Central memory CD4-positive, alpha-beta T cell (primary cell): ENCODE measurements around the gene CTSO.
"Not testable (repeated sequence)": the region's sequence is repeated elsewhere in the genome, so short reads cannot be mapped to it uniquely, and the experiment has no call there.

ENCODE experiments used
- DNase-seq: peaks from one replicate; pipeline ENCODE4 v3.0.0; 2022

Gene CTSO

DNA sequence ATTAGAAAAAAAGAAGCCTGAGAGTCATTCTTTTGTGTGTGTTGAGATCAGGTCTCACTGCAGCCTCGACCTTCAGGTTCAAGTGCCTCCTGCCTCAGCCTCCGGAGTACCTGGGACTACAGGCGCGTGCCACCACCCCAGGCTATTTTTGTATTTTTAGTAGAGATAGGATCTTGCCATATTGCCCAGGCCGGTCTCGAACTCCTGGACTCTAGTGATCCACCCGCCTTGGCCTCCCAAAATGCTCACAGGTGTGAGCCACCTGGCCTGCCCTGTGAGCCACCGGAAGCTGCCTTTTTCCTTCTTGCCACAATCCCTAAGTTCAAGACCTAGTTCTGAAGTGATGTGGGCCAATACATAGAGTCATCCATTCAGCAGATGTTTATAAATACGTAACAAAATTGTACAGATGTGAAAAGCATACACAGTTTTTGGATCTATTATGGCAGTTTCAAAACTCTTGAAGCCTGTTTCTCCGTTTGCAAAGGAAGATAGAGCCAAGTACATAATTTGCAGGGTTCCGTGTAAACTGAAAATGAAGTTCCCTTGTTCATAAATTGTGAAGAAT lies 536 bp upstream of the CTSO start:
- DNase-seq = no peak

DNA sequence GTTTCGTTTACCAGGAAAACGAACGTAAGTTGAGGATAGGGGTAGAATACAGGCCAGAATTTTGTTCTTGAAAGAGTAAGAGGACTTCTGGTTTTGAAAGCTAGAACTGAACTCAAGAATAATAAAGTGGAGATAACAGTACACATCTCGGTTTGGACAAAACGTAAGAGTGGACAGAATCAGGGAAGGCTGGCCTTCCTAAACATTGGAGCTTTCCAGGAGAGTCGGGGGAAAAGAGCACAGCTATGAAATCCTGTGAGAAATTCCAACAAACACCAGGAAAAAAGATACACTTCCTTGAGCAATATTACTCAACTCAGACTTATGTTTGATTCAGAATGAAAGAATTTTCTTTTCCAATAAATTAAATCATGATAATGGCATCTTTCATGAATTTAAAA lies 1.2 kb downstream of the CTSO start:
- no peak for DNase-seq

DNA sequence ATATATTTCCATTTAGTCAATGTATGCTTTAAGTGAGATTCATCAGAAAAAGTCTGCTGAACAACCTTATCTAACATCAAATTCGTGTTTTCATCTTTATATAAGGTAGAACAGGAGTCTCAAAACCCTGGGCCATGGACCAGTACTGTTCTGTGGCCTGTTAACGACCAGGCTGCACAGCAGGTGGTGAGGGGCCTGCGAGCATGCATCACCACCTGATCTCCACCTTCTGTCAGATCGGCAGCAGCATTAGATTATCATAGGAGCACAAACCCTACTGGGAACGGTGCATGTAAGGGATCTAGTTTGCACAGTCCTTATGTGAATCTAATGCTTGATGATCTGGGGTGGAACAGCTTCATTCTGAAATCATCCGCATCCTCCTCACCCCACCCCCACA lies 3.2 kb downstream of the CTSO start:
- DNase-seq = no peak

DNA sequence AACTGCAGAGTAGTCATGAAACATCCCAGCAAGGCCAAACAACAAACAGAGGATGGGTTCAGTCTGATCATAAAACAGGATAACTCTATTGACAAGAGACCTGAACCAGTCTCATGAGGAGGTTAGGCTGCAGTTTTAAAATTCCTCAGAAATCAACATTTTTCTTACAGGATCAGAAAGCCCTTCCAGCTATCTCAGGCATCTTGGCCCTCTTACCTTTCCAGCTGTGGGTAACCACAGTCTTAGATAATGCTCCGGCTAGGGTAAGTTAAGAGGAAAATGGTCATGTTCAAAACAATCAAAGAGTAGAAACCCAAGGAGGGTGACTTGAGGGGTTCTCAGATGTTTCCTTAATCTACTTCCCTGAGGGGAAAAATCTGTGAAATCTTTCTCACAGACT lies 5.1 kb downstream of the CTSO start:
- DNase-seq = no peak

DNA sequence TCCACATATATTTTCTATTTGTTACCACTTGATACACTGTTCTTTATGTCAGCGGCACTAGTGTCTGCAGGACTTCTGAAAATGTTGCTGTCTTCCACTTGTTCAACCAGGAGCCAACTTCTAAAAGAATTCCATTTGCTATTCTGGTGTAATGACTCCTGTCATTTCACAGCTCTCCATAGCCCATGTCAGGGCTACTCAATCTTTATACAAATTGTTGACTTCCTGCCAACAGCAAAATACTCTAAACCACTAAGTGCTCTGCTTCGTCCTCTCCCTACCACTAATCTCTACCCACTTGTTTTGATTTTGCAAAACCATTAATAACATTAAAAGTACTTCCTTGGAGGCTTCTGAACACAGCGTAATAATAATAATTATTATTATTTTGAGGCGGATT lies 7.2 kb downstream of the CTSO start:
- no peak for DNase-seq

DNA sequence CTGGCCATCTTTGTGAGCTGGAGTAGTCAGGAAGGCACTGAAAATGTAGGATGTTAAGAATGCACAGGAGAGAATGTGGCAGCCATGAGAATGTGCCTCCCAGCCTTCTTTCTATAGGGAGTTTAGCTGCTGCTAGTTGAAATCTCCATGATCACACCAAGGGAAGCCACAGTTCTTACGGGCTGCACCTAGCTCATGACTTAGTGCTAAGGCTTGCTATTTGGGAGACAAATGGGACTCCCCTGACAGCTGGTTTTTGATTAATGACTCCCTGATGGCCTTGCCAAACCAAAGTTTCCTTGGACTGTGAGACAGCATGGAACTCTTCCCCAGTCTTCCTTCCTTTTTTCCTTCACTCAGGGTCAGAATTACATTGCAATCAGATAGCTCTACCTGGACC lies 9.2 kb downstream of the CTSO start:
- DNase-seq = no peak

DNA sequence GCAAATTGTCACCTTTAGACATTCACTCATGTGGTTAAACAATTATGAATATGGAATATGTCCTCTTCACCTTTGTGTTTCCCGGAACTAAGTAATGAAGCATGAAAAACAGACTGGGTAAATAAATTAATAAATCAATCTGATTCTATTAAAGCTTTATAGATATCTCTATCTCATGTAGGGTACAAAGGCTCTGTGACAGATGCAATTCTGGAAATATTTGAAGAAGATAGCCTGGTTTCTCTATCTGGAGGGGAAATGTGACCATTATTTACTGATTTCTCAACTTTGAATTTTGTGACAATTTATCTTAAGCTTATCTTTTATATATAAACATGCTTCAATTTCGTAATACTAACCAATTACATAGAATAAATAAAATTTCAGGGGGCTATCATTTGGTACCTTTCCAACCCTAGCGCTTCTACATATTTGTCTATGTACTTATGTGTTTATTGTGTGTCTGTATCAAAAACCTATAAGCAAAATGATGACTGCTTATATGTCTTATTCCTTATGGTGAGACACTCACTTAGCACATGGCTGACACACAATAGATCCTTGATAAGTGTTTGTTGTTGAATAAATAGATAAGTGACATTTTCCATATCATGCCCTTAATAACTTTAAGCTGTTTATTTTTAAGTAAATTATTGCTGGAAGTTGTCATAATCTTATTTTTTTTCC lies 9.9 kb downstream of the CTSO start:
- DNase-seq = no peak

DNA sequence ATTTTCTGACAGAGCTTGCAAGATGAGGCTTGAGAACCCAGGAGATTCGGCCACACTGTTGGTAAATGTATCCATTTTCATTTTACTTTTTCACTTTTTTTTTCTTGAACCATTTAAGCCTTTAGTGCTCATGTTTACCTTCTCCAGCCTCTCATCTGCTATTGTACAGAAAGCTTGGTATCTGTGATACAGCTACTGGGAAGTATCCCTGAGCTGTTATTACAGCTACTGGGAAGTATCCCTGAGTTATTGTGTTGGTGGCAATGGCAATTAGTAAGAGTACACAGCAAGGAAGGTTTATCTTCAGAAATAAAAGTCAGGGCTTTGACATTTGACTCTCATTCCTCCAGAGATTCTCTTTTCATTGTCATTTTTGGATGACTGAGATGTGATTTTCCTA lies 11.8 kb downstream of the CTSO start:
- DNase-seq = no peak

DNA sequence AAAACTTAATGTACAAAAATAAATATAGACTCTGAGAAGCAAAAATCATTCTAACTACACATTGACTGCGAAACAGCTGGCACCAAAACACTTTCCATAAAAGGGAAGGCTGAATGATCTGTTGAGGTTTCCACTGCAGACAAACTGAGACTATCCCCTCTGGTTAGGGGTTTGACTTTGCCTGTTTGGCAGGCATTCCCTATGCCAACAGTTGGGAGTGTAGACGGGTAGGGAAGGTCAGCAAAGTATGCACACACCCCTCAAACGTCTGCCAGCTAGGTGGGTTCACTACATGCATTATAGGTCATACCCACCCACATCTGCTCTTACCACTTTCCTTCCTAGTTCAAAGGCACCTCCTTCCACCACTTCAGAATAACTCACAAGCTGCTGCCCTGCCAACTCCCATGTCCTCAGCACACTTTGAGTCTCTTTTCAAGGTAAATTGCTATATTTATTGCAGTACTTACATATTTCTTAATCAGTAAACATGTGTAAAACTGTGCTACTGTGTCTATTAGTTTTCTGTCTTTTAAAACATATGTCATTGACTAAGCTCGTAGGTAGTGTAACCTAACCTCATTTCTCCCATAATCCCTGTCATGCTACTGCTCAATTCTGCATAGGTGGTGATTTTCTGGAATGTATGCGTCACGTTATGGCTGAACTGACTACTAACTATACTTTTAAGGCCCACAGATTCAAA lies 12.4 kb downstream of the CTSO start:
- no peak for DNase-seq

DNA sequence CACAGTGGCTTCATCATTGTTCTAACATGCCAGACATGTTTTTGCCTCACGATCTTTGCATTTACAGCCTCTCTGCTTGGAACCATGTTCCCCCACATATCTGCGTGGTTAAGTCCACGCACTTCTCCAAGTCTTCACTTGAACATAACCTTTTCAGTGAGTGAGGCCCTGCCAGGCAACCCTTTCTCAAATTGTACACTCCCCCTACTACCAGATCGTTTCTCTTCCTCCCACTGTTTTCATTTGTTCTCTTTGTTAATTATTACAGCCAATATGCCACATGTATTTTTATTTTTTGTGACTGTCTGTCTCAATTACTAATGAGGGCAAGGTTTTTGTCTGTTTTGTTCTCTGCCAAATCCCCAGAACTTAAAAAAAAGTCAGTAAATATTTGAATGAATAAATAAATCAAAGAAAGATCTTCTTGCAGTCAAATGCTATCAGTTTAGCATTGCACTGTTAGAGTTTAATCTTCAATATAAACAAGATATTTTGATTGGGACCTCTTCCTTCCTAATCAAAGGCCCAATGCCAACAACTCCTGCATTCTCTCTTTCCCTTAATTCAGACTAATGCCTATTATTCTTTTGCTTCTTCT lies 18.2 kb downstream of the CTSO start:
- DNase-seq = no peak

DNA sequence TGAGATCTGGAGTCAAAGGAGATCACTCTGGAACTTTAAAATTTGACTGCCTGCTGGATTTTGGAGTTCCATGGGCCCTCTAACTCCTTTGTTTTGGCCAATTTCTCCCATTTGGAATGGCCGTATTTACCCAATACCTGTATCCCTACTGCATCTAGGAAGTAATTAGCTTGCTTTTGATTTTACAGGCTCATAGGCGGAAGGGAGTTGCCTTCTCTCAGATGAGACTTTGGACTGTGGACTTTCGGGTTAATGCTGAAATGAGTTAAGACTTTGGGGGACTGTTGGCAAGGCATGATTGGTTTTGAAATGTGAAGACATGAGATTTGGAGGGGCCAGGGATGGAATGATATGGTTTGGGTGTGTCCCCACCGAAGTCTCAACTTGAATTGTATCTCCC lies 19.0 kb downstream of the CTSO start:
- DNase-seq = not testable (repeated sequence)

DNA sequence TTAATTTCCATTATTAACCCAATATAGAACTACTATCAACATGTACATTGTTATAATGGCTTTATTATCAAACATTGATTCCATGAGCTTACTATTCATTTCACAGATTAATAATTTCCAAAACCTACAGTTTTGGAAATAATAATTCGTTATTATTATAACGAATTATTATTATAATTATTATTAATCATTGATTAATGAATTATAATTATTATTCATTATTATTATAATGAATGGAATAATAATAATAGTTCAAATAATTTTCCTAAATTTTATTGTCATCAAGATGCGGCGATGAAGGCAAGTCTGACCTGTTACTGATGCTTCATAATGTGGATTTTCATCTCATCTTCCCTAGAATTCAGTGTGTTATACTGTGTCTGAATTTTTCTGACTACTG lies 22.0 kb downstream of the CTSO start:
- no peak for DNase-seq

DNA sequence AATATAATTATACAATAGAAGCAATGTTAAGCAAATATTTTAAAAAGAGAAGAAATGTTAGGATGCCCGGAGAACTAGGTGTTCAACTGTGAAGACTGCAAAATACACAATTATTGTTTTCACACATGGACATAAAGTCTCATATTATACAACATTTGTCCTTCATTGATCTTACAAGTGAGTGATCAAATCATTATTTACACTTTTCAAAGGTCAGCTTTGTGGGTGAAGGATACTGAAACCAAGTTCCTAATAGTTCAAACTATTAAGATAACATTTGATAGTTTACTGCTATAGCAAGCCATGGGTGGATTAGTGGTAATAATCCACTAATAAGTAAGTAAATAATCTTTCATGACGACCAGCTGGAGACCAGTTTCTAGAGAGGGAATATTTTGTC lies 23.3 kb downstream of the CTSO start:
- DNase-seq = no peak

DNA sequence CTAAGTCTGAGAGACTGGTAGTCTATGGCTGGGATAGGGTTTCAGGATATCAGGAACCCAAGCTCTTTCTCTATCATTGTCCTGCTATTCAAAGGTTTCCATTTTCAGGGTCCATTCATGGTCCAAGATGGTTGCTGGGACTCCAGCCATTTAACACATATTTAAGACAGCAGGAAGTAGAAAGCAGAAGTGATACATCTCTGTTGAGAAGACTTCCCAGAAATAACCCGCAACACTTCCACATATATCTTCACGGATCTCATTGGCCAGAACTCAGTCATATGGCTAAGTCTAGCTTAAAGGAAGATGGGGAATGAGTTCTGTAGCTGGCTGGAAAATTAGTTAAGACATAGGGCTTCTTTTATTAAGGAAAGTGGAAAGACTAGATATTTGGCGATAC lies 23.8 kb downstream of the CTSO start:
- no peak for DNase-seq

DNA sequence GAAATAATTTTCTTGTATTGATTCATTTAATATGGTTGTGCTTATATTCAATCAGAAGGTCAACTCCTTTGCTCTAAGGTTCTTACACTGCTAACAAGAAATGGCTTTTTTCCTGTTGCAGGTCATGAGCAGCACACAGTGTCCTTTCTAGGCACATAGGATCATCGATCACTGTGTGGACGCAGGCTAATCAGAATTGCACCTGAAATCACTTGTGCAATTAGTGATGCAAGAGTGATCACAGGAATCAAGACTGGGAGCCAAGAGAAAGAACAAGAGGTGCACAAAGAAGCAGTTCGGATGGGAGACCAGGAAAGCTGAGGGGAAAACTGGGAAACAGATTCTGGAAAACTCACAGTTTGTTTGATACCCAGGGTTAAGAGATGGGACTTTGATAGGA lies 29.0 kb downstream of the CTSO start:
- DNase-seq = no peak

DNA sequence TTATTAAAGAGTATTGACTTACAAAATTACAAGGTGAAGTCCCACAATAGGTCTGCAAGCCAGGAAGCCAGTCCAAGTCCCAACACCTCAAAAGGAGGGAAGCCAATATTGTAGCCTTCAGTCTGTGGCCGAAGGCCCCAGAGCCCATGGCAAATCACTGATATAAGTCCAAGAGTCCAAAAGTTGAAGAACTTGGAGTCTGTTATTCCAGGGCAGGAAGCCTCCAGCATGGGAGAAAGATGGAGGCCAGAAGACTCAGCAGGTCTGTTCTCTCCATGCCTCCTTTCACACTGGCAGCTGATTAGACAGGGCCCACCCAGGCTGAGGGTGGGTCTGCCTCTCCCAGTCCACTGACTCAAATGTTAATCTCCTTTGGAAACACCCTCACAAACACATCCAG lies 32.1 kb downstream of the CTSO start:
- DNase-seq = no peak

DNA sequence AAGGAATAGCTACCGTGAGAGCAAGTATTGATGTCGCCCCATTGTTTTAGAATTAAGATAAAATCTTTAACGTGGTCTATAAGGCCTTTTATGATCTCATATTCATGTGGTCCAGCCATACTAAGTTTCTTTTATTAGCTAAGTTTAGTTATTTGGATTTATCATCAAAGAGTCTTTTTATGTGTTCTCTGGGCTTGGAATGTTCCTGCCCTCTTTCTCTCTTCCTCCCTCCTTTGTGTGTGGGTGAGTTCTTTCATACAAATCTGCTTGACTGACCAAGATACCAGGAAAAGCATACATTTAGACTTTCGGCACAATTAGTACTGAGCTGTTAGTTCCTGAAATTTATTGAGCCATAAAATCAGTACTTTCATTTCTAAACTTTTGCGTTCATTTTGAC lies 38.9 kb downstream of the CTSO start:
- DNase-seq = no peak

DNA sequence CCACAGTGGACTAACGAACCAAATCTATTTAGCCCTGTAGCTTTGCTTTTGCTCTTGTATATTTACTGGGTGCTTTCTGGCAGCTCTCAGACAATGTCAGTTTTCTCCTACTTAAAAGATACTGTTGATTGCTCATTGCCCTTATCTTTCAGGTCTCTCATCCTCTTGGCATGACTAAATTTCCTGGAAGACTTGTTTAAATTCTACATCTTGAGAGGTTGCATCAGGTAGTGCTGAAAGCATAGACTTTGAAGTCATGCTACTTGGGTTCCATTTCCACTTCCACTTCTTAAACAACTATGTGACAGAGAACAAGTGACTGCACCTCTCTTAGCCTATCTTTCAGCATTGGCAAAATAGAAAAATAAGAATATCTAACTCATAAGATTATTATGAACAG lies 41.8 kb downstream of the CTSO start:
- DNase-seq = no peak

DNA sequence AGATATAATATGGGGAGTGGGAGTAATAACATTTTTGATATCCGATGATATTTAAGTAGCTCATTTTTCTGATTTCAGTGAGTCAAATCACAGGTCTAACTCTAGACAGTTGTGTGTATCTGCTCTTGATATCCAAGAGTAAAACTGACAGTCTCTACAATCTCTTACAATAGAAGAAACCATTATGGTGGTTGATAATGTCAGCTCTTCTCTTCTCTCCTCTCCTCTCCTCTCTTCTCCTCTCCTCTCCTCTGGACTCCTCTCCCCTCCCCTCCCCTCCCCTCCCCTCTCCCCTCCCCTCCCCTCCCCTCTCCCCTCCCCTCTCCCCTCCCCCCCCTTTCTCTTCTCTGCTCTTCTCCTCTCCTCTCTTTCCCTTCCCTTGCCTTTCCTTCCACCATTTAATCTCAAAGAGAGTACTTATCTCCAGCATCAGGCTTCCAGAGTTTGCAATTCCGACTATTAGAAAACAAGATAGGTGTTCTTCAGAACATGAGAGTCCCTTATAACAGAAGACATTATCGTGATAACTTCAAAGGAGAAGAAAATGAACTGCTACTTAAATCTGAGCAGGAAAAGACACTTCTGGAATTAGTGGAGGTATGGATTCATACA lies 43.9 kb downstream of the CTSO start:
- DNase-seq = no peak

DNA sequence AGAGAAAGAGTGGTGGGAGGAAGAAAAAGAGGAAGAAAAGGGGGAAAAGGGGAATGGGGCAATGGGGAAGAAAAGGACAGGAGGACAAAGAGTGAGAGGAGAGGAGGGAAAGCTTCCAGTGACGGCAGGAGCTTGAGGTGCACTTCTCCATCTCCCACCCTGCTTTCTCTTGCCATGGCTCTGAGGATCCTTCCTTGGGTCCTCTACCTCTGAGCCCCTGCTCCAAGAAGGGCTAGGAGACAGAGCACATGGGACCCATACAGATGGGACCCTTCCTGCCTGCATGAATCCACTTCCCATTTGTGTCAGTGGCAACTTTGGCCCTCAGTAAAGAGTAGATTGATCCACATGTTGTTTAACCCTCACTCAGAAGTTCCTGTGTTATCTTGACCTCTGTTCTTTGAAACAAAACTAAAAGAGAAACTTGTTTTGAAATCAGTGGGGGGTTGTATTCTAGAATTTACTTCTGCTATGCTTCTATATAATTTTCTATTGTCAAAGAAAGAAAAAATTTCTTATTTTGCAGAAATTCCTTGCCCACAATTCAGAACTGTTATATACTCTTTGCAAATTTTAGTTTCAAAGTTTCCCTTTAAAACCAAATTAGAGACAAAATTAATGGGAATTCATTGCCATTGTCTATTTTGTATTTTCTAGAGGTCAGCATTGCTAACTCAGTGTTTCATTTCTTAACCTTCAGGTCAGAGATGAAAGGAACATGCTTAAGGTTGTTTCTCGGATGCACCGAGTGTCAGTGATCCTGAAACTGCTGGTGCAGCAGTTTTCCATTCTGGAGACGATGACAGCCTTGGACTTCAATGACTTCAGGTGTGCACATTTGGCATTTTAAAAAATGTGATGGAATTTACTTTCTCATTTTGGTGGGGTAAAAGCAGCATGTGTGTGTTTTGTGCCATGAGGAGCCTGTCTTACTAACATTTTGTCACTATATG lies 45.2 kb downstream of the CTSO start:
- no peak for DNase-seq

DNA sequence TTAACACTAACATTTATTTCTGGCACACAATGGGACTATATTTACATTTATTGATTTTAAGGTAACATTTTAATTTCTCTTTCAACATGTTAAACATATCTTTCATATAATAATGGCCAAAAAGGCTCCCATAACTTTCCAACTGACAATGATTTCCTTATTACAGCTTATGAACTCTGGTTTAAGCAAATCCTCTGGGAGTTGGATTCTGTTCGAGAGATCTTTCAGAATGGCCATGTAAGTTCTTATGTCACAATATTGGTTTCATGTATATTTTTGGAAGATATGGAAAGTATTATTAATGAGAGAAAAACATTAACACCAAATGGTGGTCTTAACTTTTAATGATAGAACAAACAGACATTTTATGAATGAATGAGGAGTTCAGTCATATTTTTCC lies 46.1 kb downstream of the CTSO start:
- no peak for DNase-seq

DNA sequence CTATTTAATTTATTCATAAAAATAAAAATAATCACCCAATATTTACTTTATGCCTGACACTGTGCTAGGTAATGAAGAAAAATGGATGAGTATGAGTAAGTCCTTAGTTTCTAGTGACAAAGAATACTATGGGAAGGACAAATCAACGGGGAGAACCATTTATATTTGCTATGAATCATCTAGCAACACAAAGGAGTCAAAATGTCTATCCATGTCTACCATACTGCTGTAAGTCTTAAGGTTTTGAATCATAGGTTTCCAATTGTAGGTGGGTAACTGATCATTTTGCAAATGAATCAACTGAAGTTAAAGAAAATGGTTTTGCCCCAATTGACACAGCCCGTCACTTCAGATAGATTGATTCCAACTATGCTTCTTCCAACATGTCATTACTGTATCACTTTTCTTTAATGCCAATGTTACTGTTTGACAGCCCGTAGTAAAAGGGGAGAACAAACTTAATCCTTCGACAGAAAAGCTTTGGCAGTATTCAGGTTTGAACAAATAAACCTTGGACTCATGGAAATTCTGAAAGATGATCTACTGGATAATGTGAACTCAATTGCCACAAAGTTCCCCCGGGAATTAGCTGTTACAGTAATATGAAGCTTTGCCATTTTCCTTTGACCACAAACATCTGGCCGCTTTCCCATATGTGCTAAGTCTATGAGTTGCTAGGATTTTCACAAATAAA lies 47.0 kb downstream of the CTSO start:
- DNase-seq = no peak
